Heart left ventricle (tissue), 16 donors: ENCODE measurements around the gene LYG1. TPM values are rescaled to one million over a fixed set of nuclear protein-coding genes. Genes with fewer than 3 reads are reported as not detected.
"Not testable (repeated sequence)": the region's sequence is repeated elsewhere in the genome, so short reads cannot be mapped to it uniquely, and the experiment has no call there.

ENCODE experiments used
- ATAC-seq, 4 donors: fragments of 200-7000 bp; cut with Tn5 transposase; one replicate each; pipeline ENCODE4 v1.9.1; 2020 to 2022; ENCODE audit warnings: moderate library complexity in 4 of 4, mild to moderate bottlenecking in 3 of 4, moderate number of reproducible peaks in 1 of 4
- DNase-seq, 5 donors: peaks; one replicate each; pipeline ENCODE4 v3.0.0-alpha.2; 2020
- H3K27ac ChIP-seq, 12 donors: fragments of 200-600 bp; sonication (generic) in 4 of 12; one replicate each; pipeline versions ENCODE4 v1.5.0 to v1.8.0; 2016 to 2022; ENCODE audit warnings: mild to moderate bottlenecking in 2 of 12
- H3K27me3 ChIP-seq, 9 donors: fragments of 200-600 bp; sonication (generic) in 2 of 9; one replicate each; pipeline versions ENCODE4 v1.5.1 to v1.8.0; 2016 to 2022; ENCODE audit warnings: mild to moderate bottlenecking in 3 of 9
- H3K36me3 ChIP-seq, 9 donors: fragments of 200-600 bp; sonication (generic) in 2 of 9; one replicate each; pipeline versions ENCODE4 v1.5.0 to v1.8.0; 2018 to 2022; ENCODE audit warnings: mild to moderate bottlenecking in 2 of 9
- H3K4me1 ChIP-seq, 12 donors: fragments of 200-600 bp; sonication (generic) in 4 of 12; one replicate each; pipeline versions ENCODE4 v1.5.0 to v1.8.0; 2016 to 2022; ENCODE audit warnings: mild to moderate bottlenecking in 3 of 12
- H3K4me3 ChIP-seq, 12 donors: fragments of 200-600 bp; sonication (generic) in 4 of 12; one replicate each; pipeline versions ENCODE4 v1.5.0 to v1.8.0; 2017 to 2022; ENCODE audit warnings: mild to moderate bottlenecking in 9 of 12, moderate library complexity in 4 of 12
- H3K9me3 ChIP-seq, 12 donors: fragments of 200-600 bp; sonication (generic) in 4 of 12; one replicate each; pipeline versions ENCODE4 v1.5.0 to v1.8.0; 2016 to 2022; ENCODE audit warnings: mild to moderate bottlenecking in 1 of 12
- POLR2A ChIP-seq, 2 donors: fragments of 450-650 bp; IDR thresholded peaks; one replicate each; pipeline ENCODE4 v1.6.1; 2017; ENCODE audit warnings: antibody characterized with exemption in 2 of 2, mild to moderate bottlenecking in 2 of 2, moderate library complexity in 2 of 2
- WGBS, 4 donors: extraction: QIAGEN DNeasy Blood & Tissue Kit in 2 of 4; methylation state at CpG; one replicate each; pipeline versions ENCODE4 v1.1.5 to v1.1.7; 2013 to 2018; 5-methylcytosine and 5-hydroxymethylcytosine counted together
- intact Hi-C, 10 donors: fragments of 100-400 bp; cut with DNase I; formaldehyde crosslinking; loops; one replicate each; pipeline versions ENCODE4 v1.11.1 to v1.14.2; 2022
- long read RNA-seq, 3 donors: library from polyadenylated mRNA; unstranded; transcript quantifications; one replicate each; pipeline ENCODE4 v2.0.0, GENCODE V29; 2020 to 2021
- polyA plus RNA-seq, 2 donors: library from polyadenylated mRNA; stranded (reverse); fragments of 200-250 nt; gene quantifications; one replicate each; pipeline ENCODE4 v1.2.3, GENCODE V29; 2013
- total RNA-seq, 9 donors: library from RNA; depleted of rRNA in 2 of 9; stranded (reverse); fragments of >200 nt in 2 of 9; fragmentation: NEBNext Ultra II Directional in 3 of 9; extraction: Animal tissue kit (Norgen Biotek cat#: 25700) in 3 of 9; gene quantifications; one replicate each; pipeline versions ENCODE4 v1.1.0 to v1.2.4, GENCODE V29; 2016 to 2023
- TF ChIP-seq, protein P1 (sequence below), 12 donors: fragments of 200-600 bp; sonication (generic) in 4 of 12; IDR thresholded peaks; one replicate each; pipeline versions ENCODE4 v1.5.0 to v1.8.0; 2018 to 2022; ENCODE audit warnings: antibody characterized with exemption in 12 of 12, mild to moderate bottlenecking in 5 of 12
- donor health status: ischemic (EF 13 %, LVEDD 7.1; RV severe dilation, severe dysfunction).
- donor health status: healthy with polysubstance abuse.
- donor health status: DM: no; HTN: yes; CAD: no.
- donor health status: DM: no; HTN: no; CAD: no.
- donor health status: ischemic (EF 25% LVEDD 6.9; RV normal size, moderate dysfunction).
- donor health status: ischemic (EF 25% LVEDD 5.7; RV mildly dilated, moderate dysfunction).
- donor health status: healthy.
- donor health status: DM: yes; HTN: yes; CAD: no.
- donor health status: ischemic (EF 35%, LVEDD 5.7; RV mildly dilated, moderate dysfunction).
- donor health status: nonischemic (EF 11% LVEDD 7.7; RV severe dilation, severe dysfunction).
- donor health status: DM: yes; HTN: yes; CAD: no.
- donor health status: PGD.
- donor health status: ischemic (EF 29% LVEDD 5.4; RV normal size, mild dysfunction).
- donor health status: nonischemic (EF 23%, LVEDD 6.1; RV moderate dilation, normal function).

The LYG1 gene
- total RNA-seq = under 1 TPM in 6 of 9 donors, not detected in 3; 0.29 to 0.64 (median 0.47) TPM
- 1 to 10 TPM in 1 of 2 donors, under 1 TPM in 1; 0.80 to 1.2 TPM for polyA plus RNA-seq
- long read RNA-seq, donor 1 = 0 reads
- long read RNA-seq, donor 2, partial matches to known transcripts = 0 of 1 reads
- long read RNA-seq, donor 2, other reads (novel, unspliced or antisense) = 1 of 1 reads
- long read RNA-seq, donor 3 = 0 reads

DNA sequence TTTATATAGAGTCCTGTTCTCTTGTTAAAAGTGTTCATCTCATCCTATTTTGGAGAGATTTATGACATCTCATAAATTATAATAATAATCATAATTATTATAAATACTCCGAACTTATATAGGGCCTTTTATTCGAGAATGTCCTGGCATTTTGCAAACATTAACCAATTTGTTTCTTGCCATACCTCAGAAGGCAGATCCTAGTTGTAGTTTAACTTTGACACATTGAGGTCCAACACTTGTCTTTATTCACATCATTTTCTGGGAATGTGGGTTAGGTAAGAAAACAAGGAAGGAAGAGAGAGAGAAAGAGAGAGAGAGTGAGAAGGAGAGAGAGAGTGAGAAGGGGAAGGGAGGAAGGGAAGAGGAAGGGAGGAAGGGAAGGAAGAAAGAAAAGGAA is at the start of gene LYG1:
Gene LYG1, minus strand, starts transcription at position 101 of the 400 bp plus-strand sequence. CDS start 5,527 bp downstream, outside the sequence.
- H3K9me3 ChIP-seq, DNase-seq, intact Hi-C loops, H3K4me1 ChIP-seq, H3K27ac ChIP-seq, ATAC-seq, H3K4me3 ChIP-seq, H3K27me3 ChIP-seq: not testable (repeated sequence)
- peaks cover 0 to 25% (median 13%) of the 10 kb centered on the region in 9 donors for H3K36me3 ChIP-seq
- 88 to 95% (median 92%) methylated on average over 2 of the region's 2 CpGs for WGBS, 4 donors

DNA sequence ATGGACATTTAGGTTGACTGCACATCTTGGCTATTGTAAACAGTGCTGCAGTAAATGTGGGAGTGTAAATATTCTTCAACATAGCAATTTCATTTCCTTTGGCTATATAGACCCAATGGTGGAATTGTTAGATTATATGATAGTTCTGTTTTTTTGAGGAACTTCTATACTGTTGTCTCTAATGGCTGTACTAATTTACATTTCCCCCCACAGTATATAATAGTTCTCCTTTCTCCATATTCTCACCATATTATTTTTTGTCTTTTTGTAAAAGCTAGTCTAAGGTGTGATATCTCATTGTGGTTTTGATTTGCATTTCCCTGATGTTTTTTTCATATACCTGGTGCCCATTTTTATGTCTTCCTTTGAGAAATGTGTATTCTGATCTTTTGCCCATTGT is 49.2 kb upstream of the LYG1 start:
- H3K4me3 ChIP-seq = no peak overlapping the region
- no peak for ATAC-seq
- no peak overlapping the region for H3K27ac ChIP-seq
- peaks cover 0 to 16% (median 3%) of the 10 kb centered on the region in 12 donors for H3K4me1 ChIP-seq
- no peaks in the 10 kb centered on the region for H3K36me3 ChIP-seq
- no peaks in the 10 kb centered on the region for H3K9me3 ChIP-seq
- DNase-seq = no peak
- H3K27me3 ChIP-seq = no peaks in the 10 kb centered on the region
- TF ChIP-seq, protein P1, sequence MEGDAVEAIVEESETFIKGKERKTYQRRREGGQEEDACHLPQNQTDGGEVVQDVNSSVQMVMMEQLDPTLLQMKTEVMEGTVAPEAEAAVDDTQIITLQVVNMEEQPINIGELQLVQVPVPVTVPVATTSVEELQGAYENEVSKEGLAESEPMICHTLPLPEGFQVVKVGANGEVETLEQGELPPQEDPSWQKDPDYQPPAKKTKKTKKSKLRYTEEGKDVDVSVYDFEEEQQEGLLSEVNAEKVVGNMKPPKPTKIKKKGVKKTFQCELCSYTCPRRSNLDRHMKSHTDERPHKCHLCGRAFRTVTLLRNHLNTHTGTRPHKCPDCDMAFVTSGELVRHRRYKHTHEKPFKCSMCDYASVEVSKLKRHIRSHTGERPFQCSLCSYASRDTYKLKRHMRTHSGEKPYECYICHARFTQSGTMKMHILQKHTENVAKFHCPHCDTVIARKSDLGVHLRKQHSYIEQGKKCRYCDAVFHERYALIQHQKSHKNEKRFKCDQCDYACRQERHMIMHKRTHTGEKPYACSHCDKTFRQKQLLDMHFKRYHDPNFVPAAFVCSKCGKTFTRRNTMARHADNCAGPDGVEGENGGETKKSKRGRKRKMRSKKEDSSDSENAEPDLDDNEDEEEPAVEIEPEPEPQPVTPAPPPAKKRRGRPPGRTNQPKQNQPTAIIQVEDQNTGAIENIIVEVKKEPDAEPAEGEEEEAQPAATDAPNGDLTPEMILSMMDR (IDR thresholded peaks at IDR 0.05) = no peak
- TF ChIP-seq POLR2A (IDR thresholded peaks at IDR 0.05) = no peak
- intact Hi-C loops = no loop called here

DNA sequence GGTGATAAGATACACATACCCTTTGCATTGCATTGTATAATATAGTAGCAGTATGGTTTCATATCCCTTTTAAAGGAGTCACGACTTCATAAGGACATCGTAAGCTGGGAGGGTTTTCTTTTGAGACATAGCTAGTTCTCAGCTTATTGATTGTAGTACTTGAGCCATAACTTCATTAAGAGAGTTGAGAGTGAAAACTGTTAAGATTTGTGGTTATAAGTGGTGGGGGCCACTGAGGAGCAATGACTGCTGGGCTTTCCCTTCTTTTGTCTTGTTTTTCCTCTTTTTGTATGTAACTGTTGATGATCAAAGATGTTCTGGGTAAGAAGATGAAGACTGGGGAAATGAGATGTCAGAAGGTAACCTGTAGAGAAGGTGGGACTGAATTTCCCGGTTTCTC is 47.2 kb upstream of the LYG1 start:
- Histone ChIP-seq H3K4me3 (no peak overlapping the region), H3K27ac (no peak overlapping the region), H3K9me3 (no peaks in the 10 kb centered on the region), H3K36me3 (no peaks in the 10 kb centered on the region), H3K4me1 (peaks cover 0 to 16% (median 2%) of the 10 kb centered on the region in 12 donors), H3K27me3 (no peaks in the 10 kb centered on the region)
- 92 to 98% (median 94%) methylated on average over 3 of the region's 3 CpGs for WGBS, 4 donors
- intact Hi-C loops = no loop called here
- TF ChIP-seq, protein P1 (IDR thresholded peaks at IDR 0.05) = no peak
- no peak for TF ChIP-seq POLR2A (IDR thresholded peaks at IDR 0.05)
- ATAC-seq (no peak), DNase-seq (no peak)

DNA sequence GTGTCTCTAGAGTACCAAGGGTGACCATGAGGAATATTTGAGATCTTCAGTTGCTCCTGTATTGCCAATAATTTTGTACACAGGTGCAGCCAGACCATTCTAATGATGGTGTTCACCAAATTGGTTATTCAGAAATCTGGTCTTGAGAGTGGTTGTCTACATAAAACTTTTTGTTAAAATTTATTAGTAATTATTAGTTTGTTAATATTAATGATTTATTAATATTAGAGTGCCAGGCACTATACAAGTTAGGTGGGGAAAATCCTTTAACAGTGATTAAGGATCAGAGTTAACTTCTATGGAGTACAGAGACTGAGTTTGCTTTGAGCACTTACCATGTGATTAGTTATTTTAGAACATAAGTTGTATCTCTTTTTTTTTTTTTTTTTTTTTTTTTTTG is 45.2 kb upstream of the LYG1 start:
- Histone ChIP-seq H3K4me1 (peaks cover 0 to 16% (median 3%) of the 10 kb centered on the region in 12 donors), H3K9me3 (no peaks in the 10 kb centered on the region), H3K27ac (no peak overlapping the region), H3K4me3 (no peak overlapping the region), H3K36me3 (no peaks in the 10 kb centered on the region), H3K27me3 (no peaks in the 10 kb centered on the region)
- TF ChIP-seq, protein P1 (IDR thresholded peaks at IDR 0.05) = no peak
- TF ChIP-seq POLR2A (IDR thresholded peaks at IDR 0.05) = no peak
- ATAC-seq (no peak), DNase-seq (no peak)
- intact Hi-C loops = no loop called here

DNA sequence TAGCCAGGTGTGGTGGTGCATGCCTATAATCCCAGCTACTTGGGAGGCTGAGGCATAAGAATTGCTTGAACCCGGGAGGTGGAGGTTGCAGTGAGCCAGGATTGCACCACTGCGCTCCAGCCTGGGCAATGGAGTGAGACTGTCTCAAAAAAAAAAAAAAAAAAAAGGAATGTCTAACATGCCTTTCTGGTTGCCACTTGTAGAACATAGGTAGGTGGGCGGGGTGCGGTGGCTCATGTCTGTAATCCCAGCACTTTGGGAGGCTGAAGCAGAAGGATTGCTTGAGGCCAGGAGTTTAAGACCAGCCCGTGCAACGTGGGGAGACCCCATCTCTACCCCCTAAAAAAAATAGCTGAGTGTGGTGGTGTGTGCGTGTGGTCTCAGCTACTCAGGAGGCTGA is 44.4 kb upstream of the LYG1 start:
- H3K9me3 ChIP-seq, H3K36me3 ChIP-seq, ATAC-seq, DNase-seq, intact Hi-C loops, H3K4me3 ChIP-seq, H3K27ac ChIP-seq, H3K27me3 ChIP-seq: not testable (repeated sequence)
- peaks cover 0 to 16% (median 6%) of the 10 kb centered on the region in 12 donors for H3K4me1 ChIP-seq
- 96 to 98% (median 97%) methylated on average over 7 of the region's 7 CpGs for whole genome bisulfite sequencing, 4 donors
